K562 (cell line): ENCODE measurements around the gene TEX101. TPM values are rescaled to one million over a fixed set of nuclear protein-coding genes. Genes with fewer than 3 reads are reported as not detected.
"Not testable (repeated sequence)": the region's sequence is repeated elsewhere in the genome, so short reads cannot be mapped to it uniquely, and the experiment has no call there.

Experiments used
- ATAC-seq: fragments of 200-7000 bp; cut with Tn5 transposase; 3 replicates; pipeline ENCODE4 v1.9.1; 2020; ENCODE audit warnings: moderate library complexity
- BruUV-seq: library from RNA; stranded (reverse); fragments of 400-500 nt; replicated peaks from 2 replicates; lab custom pipeline; 2021; lab: Mats Ljungman, UMichigan
- CTCF ChIA-PET: fragments of 300-600 bp; formaldehyde crosslinking; extraction: SDS; loops from one replicate; lab custom pipeline; 2021; ENCODE audit warnings: low intra/inter-chr PET ratio; lab: Yijun Ruan, JAX
- POLR2A ChIA-PET: fragments of 300-600, 350-650 bp; sonication (Branson Sonifier 250); formaldehyde crosslinking; extraction: SDS; loops from one replicate; lab custom pipeline; 2021; ENCODE audit warnings: antibody characterized with exemption, inconsistent platforms; lab: Yijun Ruan, JAX
- DNase-seq, 4 experiments: peaks; one replicate each; pipeline versions ENCODE4 v3.0.0 to v3.0.0-alpha.2; 2011 to 2018; ENCODE audit warnings: low spot score in 3 of 4, mixed read lengths in 3 of 4; ENCODE audit errors: extremely low read depth in 1 of 4
- FAIRE-seq: peaks from 2 replicates; lab custom pipeline; 2011; peaks lifted over from hg19 to GRCh38; lab: Jason Lieb, UNC
- H2AFZ ChIP-seq: 2 replicates; pipeline ENCODE4 v1.6.0; 2011; ENCODE audit warnings: low read depth, low read length, control low read depth, inconsistent platforms
- H3K27ac ChIP-seq: fragments of 200-600 bp; 3 replicates; pipeline ENCODE4 v1.8.0; 2011; ENCODE audit warnings: low read depth, mild to moderate bottlenecking, control low read depth, inconsistent platforms, low read length, moderate library complexity, mixed read lengths; ENCODE audit errors: extremely low read depth
- H3K27me3 ChIP-seq, 2 experiments: fragments of 300-600 bp in 1 of 2; 2 replicates in 1 of 2; 3 replicates in 1 of 2; pipeline versions ENCODE4 v1.6.0 to v1.8.0; 2011; ENCODE audit warnings: inconsistent platforms in 2 of 2, low read length in 2 of 2, mild to moderate bottlenecking in 1 of 2, mixed read lengths in 1 of 2, moderate library complexity in 1 of 2; ENCODE audit not compliant: control insufficient read depth in 2 of 2, insufficient read depth in 2 of 2
- H3K36me3 ChIP-seq: fragments of 300-600 bp; 3 replicates; pipeline ENCODE4 v1.8.0; 2011; ENCODE audit warnings: mild to moderate bottlenecking, low read length, inconsistent platforms; ENCODE audit not compliant: control insufficient read depth, insufficient read depth
- H3K4me1 ChIP-seq, 2 experiments: fragments of 200-600 bp in 1 of 2; replicated peaks in 1 of 2; 2 replicates in 1 of 2; 3 replicates in 1 of 2; pipeline versions ENCODE4 v1.5.1 to v1.8.0; 2011; ENCODE audit warnings: inconsistent platforms in 2 of 2, low read length in 2 of 2, mild to moderate bottlenecking in 1 of 2, mixed read lengths in 1 of 2, moderate library complexity in 1 of 2; ENCODE audit not compliant: control insufficient read depth in 2 of 2, insufficient read depth in 2 of 2
- H3K4me2 ChIP-seq: 2 replicates; pipeline ENCODE4 v1.6.1; 2011; ENCODE audit warnings: low read length, control low read depth, inconsistent platforms, mixed read lengths; ENCODE audit not compliant: insufficient read depth
- H3K4me3 ChIP-seq: fragments of 200-600 bp; sonication (generic), shearing (Covaris generic); 2 replicates; pipeline ENCODE4 v1.5.1; 2016; ENCODE audit warnings: control low read depth, inconsistent platforms
- H3K79me2 ChIP-seq: fragments of 200-600 bp; 3 replicates; pipeline ENCODE4 v1.8.0; 2011; ENCODE audit warnings: low read length, inconsistent platforms; ENCODE audit not compliant: control insufficient read depth, insufficient read depth
- H3K9ac ChIP-seq, 2 experiments: 2 replicates each; pipeline versions ENCODE4 v1.6.0 to v1.6.1; 2011; ENCODE audit warnings: low read depth in 2 of 2, low read length in 2 of 2, control low read depth in 1 of 2, inconsistent platforms in 1 of 2, mild to moderate bottlenecking in 1 of 2, mixed read lengths in 1 of 2; ENCODE audit not compliant: insufficient read depth in 1 of 2
- H3K9me1 ChIP-seq: one replicate; pipeline ENCODE4 v1.6.0; 2011; ENCODE audit warnings: inconsistent platforms, mild to moderate bottlenecking, low read length, moderate library complexity; ENCODE audit not compliant: control insufficient read depth, insufficient read depth
- H3K9me3 ChIP-seq: replicated peaks from 2 replicates; pipeline ENCODE4 v1.5.1; 2011; ENCODE audit warnings: low read depth, low read length, inconsistent platforms; ENCODE audit not compliant: control insufficient read depth, insufficient read depth
- H4K20me1 ChIP-seq: replicated peaks from 2 replicates; pipeline ENCODE4 v1.6.1; 2011; ENCODE audit warnings: low read length, inconsistent platforms, mixed read lengths; ENCODE audit not compliant: control insufficient read depth, insufficient read depth
- WGBS: fragments of 100-300 bp; shearing (Covaris generic); methylation state at CpG from one replicate; pipeline ENCODE4 v1.1.6; 2016; ENCODE audit warnings: low coverage, mixed read lengths; ENCODE audit not compliant: insufficient coverage; ENCODE audit errors: missing lambda C conversion rate; 5-methylcytosine and 5-hydroxymethylcytosine counted together
- in situ Hi-C: fragments of 300-500 bp; cut with MboI; formaldehyde crosslinking; loops from 4 replicates; pipeline ENCODE4 v1.15.0; 2018; ENCODE audit warnings: inconsistent platforms, mixed read lengths
- intact Hi-C: fragments of 100-400 bp; cut with micrococcal nuclease; formaldehyde crosslinking; loops from 2 replicates; pipeline ENCODE4 v1.14.2; 2022
- polyA plus RNA-seq, 8 experiments: library from polyadenylated mRNA; depleted of rRNA in 4 of 8; stranded (reverse) in 5 of 8; unstranded in 3 of 8; fragments of >200 nt; fragmentation: Nextera tagmentation in 2 of 8; fragmentation: Illumina TruSeq in 1 of 8; extraction: Ambion mirVana in 2 of 8; extraction: Trizol in 1 of 8; gene quantifications; 2 replicates each; pipeline versions ENCODE4 v1.2.1 to v1.2.3, GENCODE V29; 2011 to 2014; ENCODE audit warnings: inconsistent platforms in 1 of 8, missing spikeins in 1 of 8
- total RNA-seq, 7 experiments: library from RNA; depleted of rRNA in 6 of 7; stranded (reverse); fragments of >200 nt in 6 of 7; fragmentation: Illumina TruSeq in 2 of 7; extraction: Trizol in 2 of 7; gene quantifications; 2 replicates each; pipeline versions ENCODE4 v1.2.1 to v1.2.3, GENCODE V29; 2011 to 2021; ENCODE audit warnings: low replicate concordance in 1 of 7

The TEX101 gene
- total and polyA plus RNA-seq, 9 of the 15 experiments (the other 6 are each of a cell fraction or from before 2014, with no cell fraction given): 0.10 to 0.36 (median 0.14) TPM; not detected in 6

DNA sequence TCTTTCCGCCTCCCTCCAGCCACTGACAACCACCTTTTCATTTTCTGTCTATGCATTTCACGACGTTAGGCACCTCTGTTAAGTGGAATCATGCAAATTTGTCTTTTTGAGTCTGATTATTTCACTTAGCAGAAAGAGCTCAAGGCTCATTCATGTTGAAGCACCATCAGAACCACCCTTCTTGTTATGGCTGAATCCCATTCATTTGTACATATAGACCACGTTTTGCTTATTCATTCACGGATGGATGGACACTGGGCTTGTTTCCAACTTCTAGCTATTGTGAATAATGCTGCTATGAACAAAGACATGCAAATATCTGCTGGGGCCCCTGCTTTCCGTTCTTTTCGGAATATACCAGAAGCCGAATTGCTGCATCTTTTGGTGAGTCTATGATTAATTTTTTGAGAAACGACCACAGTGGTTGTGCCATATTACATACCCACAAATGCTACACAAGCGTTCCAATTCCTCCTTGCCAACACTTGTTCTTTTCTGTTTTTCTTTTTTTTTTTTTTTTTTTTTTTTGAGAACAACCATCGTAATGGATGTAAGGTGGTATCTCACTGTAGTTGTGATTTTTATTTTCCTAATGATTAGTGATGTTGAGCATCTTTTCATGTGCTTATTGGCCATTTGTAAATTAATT, 23.7 kb upstream of the TEX101 start:
- H3K9me3 ChIP-seq, H3K9ac ChIP-seq, H3K4me3 ChIP-seq, H3K4me2 ChIP-seq, intact Hi-C loops, ATAC-seq, H4K20me1 ChIP-seq, H3K9me1 ChIP-seq, H3K27ac ChIP-seq, H3K36me3 ChIP-seq, in situ Hi-C loops, H3K79me2 ChIP-seq, BruUV-seq, POLR2A ChIA-PET, H3K4me1 ChIP-seq, H2AFZ ChIP-seq, CTCF ChIA-PET, DNase-seq: not testable (repeated sequence)
- WGBS: 0% methylated on average over 10 of the region's 11 CpGs
- peaks cover 0 to 13% of the 10 kb centered on the region in 2 experiments; a peak in 2 of 5 replicates for H3K27me3 ChIP-seq
- peak; percentile 15 for FAIRE-seq

DNA sequence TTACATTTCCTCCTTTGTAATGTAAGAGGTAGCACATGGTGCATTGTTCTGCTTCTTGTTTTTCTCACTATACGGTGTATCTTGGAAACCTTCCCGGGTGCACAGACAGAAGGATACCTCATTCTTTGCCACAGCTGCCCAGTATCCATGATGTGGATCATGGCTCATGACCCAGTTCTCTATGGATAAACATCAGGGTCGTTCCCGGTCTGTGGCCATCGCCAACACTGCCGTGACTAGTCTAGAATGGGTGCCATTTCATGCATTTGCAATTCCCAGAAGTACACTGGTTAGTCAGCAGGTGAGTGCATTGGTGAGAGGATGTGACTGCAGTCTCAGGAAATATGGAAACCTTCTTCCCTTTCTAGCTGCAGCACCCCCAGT, 23.1 kb upstream of the TEX101 start:
- H3K9me1 ChIP-seq, ATAC-seq, in situ Hi-C loops, H3K4me3 ChIP-seq, FAIRE-seq, intact Hi-C loops, CTCF ChIA-PET, DNase-seq, BruUV-seq, POLR2A ChIA-PET, H3K4me2 ChIP-seq, H3K79me2 ChIP-seq, H3K36me3 ChIP-seq, H3K9ac ChIP-seq, H3K9me3 ChIP-seq, H3K27ac ChIP-seq, H4K20me1 ChIP-seq, H3K4me1 ChIP-seq, H2AFZ ChIP-seq: not testable (repeated sequence)
- H3K27me3 ChIP-seq: peaks cover 0 to 13% of the 10 kb centered on the region in 2 experiments; a peak in 2 of 5 replicates
- 2% methylated on average over 6 of the region's 6 CpGs for WGBS

GRCh38 chr19:43393501-43393900, 21.2 kb upstream of the TEX101 start:
- CTCF ChIA-PET, H3K9me1 ChIP-seq, H3K4me1 ChIP-seq, H3K27ac ChIP-seq, in situ Hi-C loops, H2AFZ ChIP-seq, DNase-seq, H3K79me2 ChIP-seq, H3K4me2 ChIP-seq, ATAC-seq, intact Hi-C loops, FAIRE-seq, POLR2A ChIA-PET, H3K9ac ChIP-seq, H4K20me1 ChIP-seq, BruUV-seq, H3K4me3 ChIP-seq, H3K9me3 ChIP-seq, H3K36me3 ChIP-seq: not testable (repeated sequence)
- peaks cover 0 to 13% of the 10 kb centered on the region in 2 experiments; a peak in 2 of 5 replicates for H3K27me3 ChIP-seq
- 0% methylated on average over 3 of the region's 3 CpGs for WGBS
